Liver (tissue), 9 donors: Measurements from ENCODE around the gene OR10G3. TPM values are rescaled to one million over a fixed set of nuclear protein-coding genes. Genes with fewer than 3 reads are reported as not detected.

Experiments
- DNase-seq: peaks from one replicate; pipeline ENCODE4 v3.0.0-alpha.2; 2017; ENCODE audit warnings: low spot score
- H3K27ac ChIP-seq, 2 donors: one replicate each; pipeline ENCODE4 v1.7.0; 2013; ENCODE audit warnings: inconsistent platforms in 2 of 2, low read length in 2 of 2, control low read depth in 1 of 2, low read depth in 1 of 2, mild to moderate bottlenecking in 1 of 2
- H3K27me3 ChIP-seq, 4 donors: one replicate each; pipeline versions ENCODE4 v1.6.1 to v1.7.0; 2013; ENCODE audit warnings: low read length in 3 of 4, inconsistent platforms in 1 of 4, mild to moderate bottlenecking in 1 of 4, moderate library complexity in 1 of 4; ENCODE audit not compliant: control insufficient read depth in 4 of 4, insufficient read depth in 4 of 4
- H3K36me3 ChIP-seq, 4 donors: one replicate each; pipeline versions ENCODE4 v1.6.1 to v1.7.0; 2013; ENCODE audit warnings: low read length in 3 of 4, mild to moderate bottlenecking in 3 of 4, low read depth in 1 of 4, moderate library complexity in 1 of 4; ENCODE audit not compliant: control insufficient read depth in 4 of 4, insufficient read depth in 3 of 4
- H3K4me1 ChIP-seq, 4 donors: one replicate each; pipeline versions ENCODE4 v1.6.1 to v1.7.0; 2013; ENCODE audit warnings: low read length in 3 of 4, mild to moderate bottlenecking in 3 of 4, moderate library complexity in 1 of 4; ENCODE audit not compliant: control insufficient read depth in 4 of 4, insufficient read depth in 4 of 4
- H3K4me3 ChIP-seq, 3 donors: one replicate each; pipeline versions ENCODE4 v1.6.1 to v1.7.0; 2013; ENCODE audit warnings: low read length in 3 of 3, control low read depth in 1 of 3, low read depth in 1 of 3, mild to moderate bottlenecking in 1 of 3
- H3K9ac ChIP-seq, 2 donors: one replicate each; pipeline ENCODE4 v1.7.0; 2013; ENCODE audit warnings: low read length in 2 of 2, mild to moderate bottlenecking in 2 of 2, moderate library complexity in 2 of 2, control low read depth in 1 of 2, low read depth in 1 of 2
- H3K9me3 ChIP-seq, 4 donors: one replicate each; pipeline versions ENCODE4 v1.6.1 to v1.7.0; 2013; ENCODE audit warnings: low read length in 3 of 4; ENCODE audit not compliant: control insufficient read depth in 4 of 4
- CTCF ChIP-seq: fragments of 150-350 bp; IDR thresholded peaks from 2 replicates; pipeline ENCODE4 v1.5.1; 2017; ENCODE audit warnings: improper control_type of control experiment, low read depth, low read length; ENCODE audit not compliant: missing input control
- EGR1 ChIP-seq, 2 donors: IDR thresholded peaks; 2 replicates each; pipeline ENCODE4 v1.6.1; 2016 to 2018; ENCODE audit warnings: antibody characterized with exemption in 2 of 2, low read depth in 2 of 2
- FOXA1 ChIP-seq: IDR thresholded peaks from 2 replicates; pipeline ENCODE4 v1.6.1; 2016; ENCODE audit warnings: antibody characterized with exemption
- FOXA2 ChIP-seq: IDR thresholded peaks from 2 replicates; pipeline ENCODE4 v1.6.1; 2016; ENCODE audit warnings: antibody characterized with exemption
- HNF4A ChIP-seq, 2 donors: conservative IDR thresholded peaks; 2 replicates each; pipeline ENCODE4 v1.6.1; 2016; ENCODE audit warnings: antibody characterized with exemption in 2 of 2, mild to moderate bottlenecking in 2 of 2
- HNF4G ChIP-seq: IDR thresholded peaks from 2 replicates; pipeline ENCODE4 v1.6.1; 2016; ENCODE audit warnings: antibody characterized with exemption
- JUND ChIP-seq, 2 donors: IDR thresholded peaks; 2 replicates each; pipeline ENCODE4 v1.6.1; 2016; ENCODE audit warnings: antibody characterized with exemption in 2 of 2
- NR2F2 ChIP-seq: IDR thresholded peaks from 2 replicates; pipeline ENCODE4 v1.6.1; 2016; ENCODE audit warnings: antibody characterized with exemption
- RAD21 ChIP-seq, 2 donors: IDR thresholded peaks; 2 replicates each; pipeline ENCODE4 v1.6.1; 2016; ENCODE audit warnings: antibody characterized with exemption in 2 of 2, mild to moderate bottlenecking in 2 of 2
- RXRA ChIP-seq, 2 donors: IDR thresholded peaks; 2 replicates each; pipeline ENCODE4 v1.6.1; 2017 to 2018; ENCODE audit warnings: antibody characterized with exemption in 2 of 2, mild to moderate bottlenecking in 1 of 2
- SP1 ChIP-seq: IDR thresholded peaks from 2 replicates; pipeline ENCODE4 v1.6.1; 2018; ENCODE audit warnings: antibody characterized with exemption, mild to moderate bottlenecking
- TAF1 ChIP-seq: conservative IDR thresholded peaks from 2 replicates; pipeline ENCODE4 v1.6.1; 2016; ENCODE audit warnings: antibody characterized with exemption, mild to moderate bottlenecking
- YY1 ChIP-seq: IDR thresholded peaks from 2 replicates; pipeline ENCODE4 v1.6.1; 2016; ENCODE audit warnings: antibody characterized with exemption, mild to moderate bottlenecking
- ZBTB33 ChIP-seq: IDR thresholded peaks from 2 replicates; pipeline ENCODE4 v1.6.1; 2016; ENCODE audit warnings: antibody characterized with exemption
- WGBS: extraction: QIAGEN DNeasy Blood & Tissue Kit; methylation state at CpG from one replicate; pipeline ENCODE4 v1.1.7; 2013; 5-methylcytosine and 5-hydroxymethylcytosine counted together
- polyA plus RNA-seq, 2 donors: library from polyadenylated mRNA; stranded (reverse) in 1 of 2; unstranded in 1 of 2; fragments of 200-250 nt in 1 of 2; fragments of >200 nt in 1 of 2; fragmentation: Nextera tagmentation in 1 of 2; extraction: Ambion mirVana in 1 of 2; gene quantifications; one replicate each; pipeline versions ENCODE4 v1.2.1 to v1.2.3, GENCODE V29; 2013 to 2015
- total RNA-seq, 2 donors: library from RNA; depleted of rRNA; stranded (reverse); fragments of >200 nt; gene quantifications; one replicate each; pipeline ENCODE4 v1.2.3, GENCODE V29; 2014
- TF ChIP-seq, protein P1 (sequence below): IDR thresholded peaks from 2 replicates; pipeline ENCODE4 v1.6.1; 2016; ENCODE audit warnings: antibody characterized with exemption, mild to moderate bottlenecking
- TF ChIP-seq, protein P2 (sequence below): IDR thresholded peaks from 2 replicates; pipeline ENCODE4 v1.6.1; 2016; ENCODE audit warnings: antibody characterized with exemption
- TF ChIP-seq, protein P3 (sequence below): IDR thresholded peaks from 2 replicates; pipeline ENCODE4 v1.6.1; 2016; ENCODE audit warnings: antibody characterized with exemption
- donor health status: healthy.
- donor health status: healthy.
- donor health status: healthy.
- donor health status: healthy.
- donor health status: healthy.

The OR10G3 gene
- total and polyA plus RNA-seq, 4 donors = not detected

- Histone ChIP-seq H3K4me3 (no peak overlapping the region), H3K27me3 (no peaks in the 10 kb centered on the region), H3K9me3 (no peaks in the 10 kb centered on the region), H3K36me3 (no peaks in the 10 kb centered on the region), H3K4me1 (peaks cover 0 to 5% (median 2%) of the 10 kb centered on the region in 4 donors), H3K27ac (no peak overlapping the region), H3K9ac (no peak overlapping the region)
- DNase-seq = no peak
- TF ChIP-seq HNF4G (no peak), JUND (IDR thresholded peaks at IDR 0.05) (no peak), EGR1 (IDR thresholded peaks at IDR 0.05; ENCODE audit: low read depth in 2 of 2) (no peak), FOXA1 (no peak), RAD21 (IDR thresholded peaks at IDR 0.05) (no peak), RXRA (IDR thresholded peaks at IDR 0.05) (no peak), FOXA2 (no peak), HNF4A (conservative IDR thresholded peaks at IDR 0.05) (no peak), SP1 (no peak), ZBTB33 (no peak), NR2F2 (no peak)
- TF ChIP-seq, protein P1, sequence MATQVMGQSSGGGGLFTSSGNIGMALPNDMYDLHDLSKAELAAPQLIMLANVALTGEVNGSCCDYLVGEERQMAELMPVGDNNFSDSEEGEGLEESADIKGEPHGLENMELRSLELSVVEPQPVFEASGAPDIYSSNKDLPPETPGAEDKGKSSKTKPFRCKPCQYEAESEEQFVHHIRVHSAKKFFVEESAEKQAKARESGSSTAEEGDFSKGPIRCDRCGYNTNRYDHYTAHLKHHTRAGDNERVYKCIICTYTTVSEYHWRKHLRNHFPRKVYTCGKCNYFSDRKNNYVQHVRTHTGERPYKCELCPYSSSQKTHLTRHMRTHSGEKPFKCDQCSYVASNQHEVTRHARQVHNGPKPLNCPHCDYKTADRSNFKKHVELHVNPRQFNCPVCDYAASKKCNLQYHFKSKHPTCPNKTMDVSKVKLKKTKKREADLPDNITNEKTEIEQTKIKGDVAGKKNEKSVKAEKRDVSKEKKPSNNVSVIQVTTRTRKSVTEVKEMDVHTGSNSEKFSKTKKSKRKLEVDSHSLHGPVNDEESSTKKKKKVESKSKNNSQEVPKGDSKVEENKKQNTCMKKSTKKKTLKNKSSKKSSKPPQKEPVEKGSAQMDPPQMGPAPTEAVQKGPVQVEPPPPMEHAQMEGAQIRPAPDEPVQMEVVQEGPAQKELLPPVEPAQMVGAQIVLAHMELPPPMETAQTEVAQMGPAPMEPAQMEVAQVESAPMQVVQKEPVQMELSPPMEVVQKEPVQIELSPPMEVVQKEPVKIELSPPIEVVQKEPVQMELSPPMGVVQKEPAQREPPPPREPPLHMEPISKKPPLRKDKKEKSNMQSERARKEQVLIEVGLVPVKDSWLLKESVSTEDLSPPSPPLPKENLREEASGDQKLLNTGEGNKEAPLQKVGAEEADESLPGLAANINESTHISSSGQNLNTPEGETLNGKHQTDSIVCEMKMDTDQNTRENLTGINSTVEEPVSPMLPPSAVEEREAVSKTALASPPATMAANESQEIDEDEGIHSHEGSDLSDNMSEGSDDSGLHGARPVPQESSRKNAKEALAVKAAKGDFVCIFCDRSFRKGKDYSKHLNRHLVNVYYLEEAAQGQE = no peak
- 91% methylated on average over 18 of the region's 18 CpGs for WGBS
Measured at GRCh38 chr14:21524575-21525490, 55.0 kb downstream of the OR10G3 start.

GRCh38 chr14:21523203-21523602 lies 56.7 kb downstream of the OR10G3 start:
- H3K27me3 ChIP-seq = no peaks in the 10 kb centered on the region
- H3K4me3 ChIP-seq = no peak overlapping the region
- H3K9me3 ChIP-seq = no peaks in the 10 kb centered on the region
- no peak for DNase-seq
- peaks cover 0 to 5% (median 2%) of the 10 kb centered on the region in 4 donors for H3K4me1 ChIP-seq
- 89% methylated on average over 7 of the region's 7 CpGs for WGBS
- no peak overlapping the region for H3K27ac ChIP-seq
- H3K36me3 ChIP-seq = no peaks in the 10 kb centered on the region
- no peak overlapping the region for H3K9ac ChIP-seq
- TF ChIP-seq EGR1 (IDR thresholded peaks at IDR 0.05; ENCODE audit: low read depth in 2 of 2) (no peak), CTCF (no peak), FOXA1 (no peak), SP1 (no peak), YY1 (no peak), NR2F2 (no peak), HNF4A (conservative IDR thresholded peaks at IDR 0.05) (no peak), TAF1 (no peak), JUND (IDR thresholded peaks at IDR 0.05) (no peak), ZBTB33 (no peak), RXRA (IDR thresholded peaks at IDR 0.05) (no peak)
- TF ChIP-seq, protein P2, sequence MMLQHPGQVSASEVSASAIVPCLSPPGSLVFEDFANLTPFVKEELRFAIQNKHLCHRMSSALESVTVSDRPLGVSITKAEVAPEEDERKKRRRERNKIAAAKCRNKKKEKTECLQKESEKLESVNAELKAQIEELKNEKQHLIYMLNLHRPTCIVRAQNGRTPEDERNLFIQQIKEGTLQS = no peak
- TF ChIP-seq, protein P1 = no peak
- TF ChIP-seq, protein P3, sequence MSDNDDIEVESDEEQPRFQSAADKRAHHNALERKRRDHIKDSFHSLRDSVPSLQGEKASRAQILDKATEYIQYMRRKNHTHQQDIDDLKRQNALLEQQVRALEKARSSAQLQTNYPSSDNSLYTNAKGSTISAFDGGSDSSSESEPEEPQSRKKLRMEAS = no peak
